ENCODE measurements around the gene OSM.

The OSM gene

GRCh38 chr22:30310881-30311771 is 44.5 kb upstream of the OSM start:
- no peak overlapping the region for H3K4me2 ChIP-seq (ENCODE audit: low read length)
- peaks cover 3% of the 10 kb centered on the region for H3K4me1 ChIP-seq (ENCODE audit: control insufficient read depth, low read depth, low read length)
- H3K79me1 ChIP-seq (ENCODE audit: low read length), result no peaks in the 10 kb centered on the region
- H2AK5ac ChIP-seq (ENCODE audit: low read length), result no peak overlapping the region
- no peak overlapping the region for H3K18ac ChIP-seq (ENCODE audit: low read length)
- H3K4ac ChIP-seq (ENCODE audit: low read depth, low read length), result no peak overlapping the region
- H2BK5ac ChIP-seq (ENCODE audit: low read length), result no peak overlapping the region
- no CpG with 5 or more reads among the region's 8 CpGs for WGBS (ENCODE audit: extremely low coverage, insufficient coverage, low lambda C conversion rate)
- H3K56ac ChIP-seq (ENCODE audit: low read length), result no peak overlapping the region
- H3K4me3 ChIP-seq (ENCODE audit: low read length), result no peak overlapping the region
- no peak overlapping the region for H4K8ac ChIP-seq (ENCODE audit: low read depth, low read length)
- H2BK120ac ChIP-seq (ENCODE audit: low read depth, low read length), result no peak overlapping the region
- DNase-seq, result no peak
- H2BK15ac ChIP-seq (replicated peaks; ENCODE audit: low read depth), result no peak overlapping the region
- H3K27me3 ChIP-seq (ENCODE audit: insufficient read depth, low read length, poor library complexity), result no peaks in the 10 kb centered on the region
- no peak overlapping the region for H3K9ac ChIP-seq (ENCODE audit: low read length)
- no peak overlapping the region for H3K27ac ChIP-seq (ENCODE audit: low read depth, low read length)
- no peak overlapping the region for H4K5ac ChIP-seq (ENCODE audit: low read length)
- H3K23ac ChIP-seq (ENCODE audit: low read length), result no peak overlapping the region
- no peaks in the 10 kb centered on the region for H3K36me3 ChIP-seq (ENCODE audit: control insufficient read depth, insufficient read depth, low read length)
- no peaks in the 10 kb centered on the region for H3K79me2 ChIP-seq (ENCODE audit: control insufficient read depth, insufficient read depth, low read length)

DNA sequence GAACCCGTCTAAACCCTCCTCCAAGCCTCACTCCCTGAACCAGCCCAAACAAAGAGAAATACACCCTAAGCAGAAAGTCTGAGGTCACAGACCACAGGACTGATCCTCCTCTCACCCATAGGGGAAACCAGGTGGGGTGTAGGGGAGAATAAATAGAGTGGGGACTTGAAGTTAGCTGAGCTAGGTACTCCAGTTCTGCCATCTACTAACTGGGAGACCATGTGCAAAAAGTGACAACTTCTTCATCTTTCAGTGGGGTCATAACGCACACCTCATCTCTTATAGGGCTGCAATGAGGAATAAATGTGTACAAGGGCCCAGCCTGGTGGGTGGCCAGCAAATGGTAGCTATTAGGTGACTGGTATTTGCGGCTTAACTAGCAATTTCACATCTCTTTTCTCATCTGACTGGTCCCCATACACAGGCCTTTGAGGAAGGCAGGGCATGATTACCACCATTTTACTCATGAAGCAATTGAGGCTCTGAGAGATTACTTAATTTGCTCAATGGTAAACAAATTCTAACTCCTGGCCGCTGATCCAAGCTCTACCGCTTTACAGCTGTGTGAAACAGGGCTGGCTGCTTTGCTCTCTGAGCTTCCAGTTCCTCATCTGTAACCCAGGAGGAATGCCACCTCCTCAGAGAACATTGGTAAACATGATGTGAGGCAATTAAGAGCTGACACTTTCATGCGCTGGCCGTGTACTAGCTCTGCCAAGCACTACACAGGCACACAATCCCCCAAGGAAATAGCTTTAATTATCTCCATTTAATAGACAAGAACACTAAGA is 43.5 kb upstream of the OSM start:
- no peak overlapping the region for H3K56ac ChIP-seq (ENCODE audit: low read length)
- H2BK120ac ChIP-seq (ENCODE audit: low read depth, low read length), result no peak overlapping the region
- no peaks in the 10 kb centered on the region for H3K79me1 ChIP-seq (ENCODE audit: low read length)
- DNase-seq, result no peak
- no peak overlapping the region for H3K18ac ChIP-seq (ENCODE audit: low read length)
- no peak overlapping the region for H4K8ac ChIP-seq (ENCODE audit: low read depth, low read length)
- WGBS (ENCODE audit: extremely low coverage, insufficient coverage, low lambda C conversion rate), result no CpG with 5 or more reads among the region's 7 CpGs
- no peak overlapping the region for H3K4ac ChIP-seq (ENCODE audit: low read depth, low read length)
- no peak overlapping the region for H3K4me2 ChIP-seq (ENCODE audit: low read length)
- no peak overlapping the region for H3K23ac ChIP-seq (ENCODE audit: low read length)
- no peak overlapping the region for H3K27ac ChIP-seq (ENCODE audit: low read depth, low read length)
- no peak overlapping the region for H2AK5ac ChIP-seq (ENCODE audit: low read length)
- no peaks in the 10 kb centered on the region for H3K36me3 ChIP-seq (ENCODE audit: control insufficient read depth, insufficient read depth, low read length)
- no peaks in the 10 kb centered on the region for H3K27me3 ChIP-seq (ENCODE audit: insufficient read depth, low read length, poor library complexity)
- no peak overlapping the region for H2BK5ac ChIP-seq (ENCODE audit: low read length)
- no peak overlapping the region for H2BK15ac ChIP-seq (replicated peaks; ENCODE audit: low read depth)
- H3K9ac ChIP-seq (ENCODE audit: low read length), result no peak overlapping the region
- H3K4me1 ChIP-seq (ENCODE audit: control insufficient read depth, low read depth, low read length), result peaks cover 3% of the 10 kb centered on the region
- H3K79me2 ChIP-seq (ENCODE audit: control insufficient read depth, insufficient read depth, low read length), result no peaks in the 10 kb centered on the region
- H3K4me3 ChIP-seq (ENCODE audit: low read length), result no peak overlapping the region
- H4K5ac ChIP-seq (ENCODE audit: low read length), result no peak overlapping the region

DNA sequence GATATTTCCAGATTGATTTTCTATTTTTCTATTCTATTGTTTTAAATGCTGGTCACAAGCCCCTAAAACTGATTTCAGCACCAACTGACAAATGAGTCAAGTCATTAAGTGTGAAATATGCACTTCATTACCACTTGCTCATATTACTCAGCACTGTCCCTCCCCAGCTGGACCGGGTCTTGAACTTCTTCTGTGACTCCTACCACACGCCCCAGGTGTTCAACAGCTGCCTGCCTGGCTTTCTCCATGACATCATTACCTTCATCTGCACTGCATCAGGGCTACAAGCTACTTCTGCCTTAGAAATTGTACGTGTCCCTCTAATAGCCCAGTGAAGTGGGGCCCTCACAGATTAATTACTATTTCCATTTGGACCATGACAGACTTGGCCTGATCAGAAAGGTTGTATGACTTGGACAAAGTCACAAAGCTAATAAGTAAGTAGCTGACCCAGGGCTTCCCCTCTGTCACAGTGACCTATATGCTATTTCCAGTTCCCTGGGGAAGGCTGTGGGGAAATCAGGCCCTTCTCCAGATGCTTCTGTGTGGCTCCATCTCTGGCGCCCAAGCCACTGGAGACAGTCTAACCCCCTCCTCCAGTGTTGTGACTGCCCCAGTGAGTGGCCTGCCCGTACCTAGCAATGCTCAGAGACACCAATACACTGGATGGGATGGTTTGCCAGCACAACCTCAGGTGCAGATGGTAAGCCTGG is 42.0 kb upstream of the OSM start:
- no peaks in the 10 kb centered on the region for H3K79me2 ChIP-seq (ENCODE audit: control insufficient read depth, insufficient read depth, low read length)
- H2BK5ac ChIP-seq (ENCODE audit: low read length), result no peak overlapping the region
- no peak overlapping the region for H2AK5ac ChIP-seq (ENCODE audit: low read length)
- H3K56ac ChIP-seq (ENCODE audit: low read length), result no peak overlapping the region
- H4K8ac ChIP-seq (ENCODE audit: low read depth, low read length), result no peak overlapping the region
- no peak overlapping the region for H4K5ac ChIP-seq (ENCODE audit: low read length)
- no peak overlapping the region for H3K4ac ChIP-seq (ENCODE audit: low read depth, low read length)
- no peak overlapping the region for H3K18ac ChIP-seq (ENCODE audit: low read length)
- H3K27ac ChIP-seq (ENCODE audit: low read depth, low read length), result no peak overlapping the region
- DNase-seq, result no peak
- no peaks in the 10 kb centered on the region for H3K79me1 ChIP-seq (ENCODE audit: low read length)
- H3K27me3 ChIP-seq (ENCODE audit: insufficient read depth, low read length, poor library complexity), result no peaks in the 10 kb centered on the region
- H2BK120ac ChIP-seq (ENCODE audit: low read depth, low read length), result no peak overlapping the region
- peaks cover 3% of the 10 kb centered on the region for H3K4me1 ChIP-seq (ENCODE audit: control insufficient read depth, low read depth, low read length)
- no peaks in the 10 kb centered on the region for H3K36me3 ChIP-seq (ENCODE audit: control insufficient read depth, insufficient read depth, low read length)
- no peak overlapping the region for H3K9ac ChIP-seq (ENCODE audit: low read length)
- H3K4me2 ChIP-seq (ENCODE audit: low read length), result no peak overlapping the region
- WGBS (ENCODE audit: extremely low coverage, insufficient coverage, low lambda C conversion rate), result no CpG with 5 or more reads among the region's 5 CpGs
- no peak overlapping the region for H3K4me3 ChIP-seq (ENCODE audit: low read length)
- no peak overlapping the region for H3K23ac ChIP-seq (ENCODE audit: low read length)
- no peak overlapping the region for H2BK15ac ChIP-seq (replicated peaks; ENCODE audit: low read depth)

DNA sequence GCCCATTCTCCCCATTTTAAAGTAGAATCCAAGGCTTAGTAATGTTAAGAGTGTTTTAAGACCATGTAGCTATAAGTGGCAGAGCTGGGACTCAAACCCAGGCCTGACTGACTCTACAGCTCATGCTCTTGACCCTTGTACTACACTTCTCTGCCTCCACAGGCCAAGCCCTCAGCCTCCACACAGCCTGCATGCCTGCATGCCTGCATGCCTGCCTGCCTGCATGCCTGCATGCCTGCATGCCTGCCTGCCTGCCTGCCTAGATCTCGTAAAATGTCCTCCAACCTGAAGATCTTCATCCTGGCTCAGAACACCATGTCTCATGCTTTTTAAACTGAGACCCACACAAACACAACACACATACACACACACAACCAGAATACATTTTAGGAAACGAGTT is 41.4 kb upstream of the OSM start:
- H3K4me1 ChIP-seq (ENCODE audit: control insufficient read depth, low read depth, low read length), result peaks cover 3% of the 10 kb centered on the region
- H2BK15ac ChIP-seq (replicated peaks; ENCODE audit: low read depth), result no peak overlapping the region
- H3K4ac ChIP-seq (ENCODE audit: low read depth, low read length), result no peak overlapping the region
- H3K36me3 ChIP-seq (ENCODE audit: control insufficient read depth, insufficient read depth, low read length), result no peaks in the 10 kb centered on the region
- no peak for DNase-seq
- no peak overlapping the region for H3K4me3 ChIP-seq (ENCODE audit: low read length)
- no CpG with 5 or more reads among the region's 2 CpGs for WGBS (ENCODE audit: extremely low coverage, insufficient coverage, low lambda C conversion rate)
- no peak overlapping the region for H2BK5ac ChIP-seq (ENCODE audit: low read length)
- no peak overlapping the region for H3K9ac ChIP-seq (ENCODE audit: low read length)
- H3K4me2 ChIP-seq (ENCODE audit: low read length), result no peak overlapping the region
- no peak overlapping the region for H3K27ac ChIP-seq (ENCODE audit: low read depth, low read length)
- no peaks in the 10 kb centered on the region for H3K79me2 ChIP-seq (ENCODE audit: control insufficient read depth, insufficient read depth, low read length)
- no peaks in the 10 kb centered on the region for H3K27me3 ChIP-seq (ENCODE audit: insufficient read depth, low read length, poor library complexity)
- no peak overlapping the region for H4K8ac ChIP-seq (ENCODE audit: low read depth, low read length)
- no peaks in the 10 kb centered on the region for H3K79me1 ChIP-seq (ENCODE audit: low read length)
- H3K18ac ChIP-seq (ENCODE audit: low read length), result no peak overlapping the region
- no peak overlapping the region for H2BK120ac ChIP-seq (ENCODE audit: low read depth, low read length)
- no peak overlapping the region for H2AK5ac ChIP-seq (ENCODE audit: low read length)
- H3K23ac ChIP-seq (ENCODE audit: low read length), result no peak overlapping the region
- H4K5ac ChIP-seq (ENCODE audit: low read length), result no peak overlapping the region
- H3K56ac ChIP-seq (ENCODE audit: low read length), result no peak overlapping the region

DNA sequence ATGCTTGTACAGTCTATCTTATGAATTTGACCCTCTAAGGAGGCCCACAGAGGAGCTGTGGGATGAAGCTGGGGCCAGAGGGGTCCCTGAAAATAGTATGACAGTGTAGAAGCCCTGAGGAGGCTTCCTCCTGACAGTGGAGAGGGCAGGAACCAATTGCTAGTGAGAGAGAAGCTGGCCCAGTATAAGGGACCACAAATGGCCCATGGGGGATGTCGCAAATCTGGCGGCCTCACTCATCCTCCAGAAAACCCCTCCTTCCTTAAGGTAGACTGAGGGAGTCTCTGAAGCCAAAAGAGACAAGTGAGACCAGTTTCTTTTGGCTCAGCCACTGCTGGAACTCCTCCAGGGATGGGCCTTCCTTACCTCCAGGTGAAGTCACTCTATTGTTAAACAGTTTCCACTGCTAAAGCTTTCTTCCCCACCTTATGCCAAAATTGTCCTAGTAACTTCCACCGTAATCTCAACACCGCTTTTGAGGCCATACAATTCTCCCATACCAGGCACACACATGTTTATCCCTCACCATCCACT is 40.5 kb upstream of the OSM start:
- Histone ChIP-seq H2BK120ac (ENCODE audit: low read depth, low read length) (no peak overlapping the region), H3K4ac (ENCODE audit: low read depth, low read length) (no peak overlapping the region), H2BK5ac (ENCODE audit: low read length) (no peak overlapping the region), H4K8ac (ENCODE audit: low read depth, low read length) (no peak overlapping the region), H3K9ac (ENCODE audit: low read length) (no peak overlapping the region), H3K79me1 (ENCODE audit: low read length) (no peaks in the 10 kb centered on the region), H3K18ac (ENCODE audit: low read length) (no peak overlapping the region), H3K79me2 (ENCODE audit: control insufficient read depth, insufficient read depth, low read length) (no peaks in the 10 kb centered on the region), H3K4me1 (ENCODE audit: control insufficient read depth, low read depth, low read length) (peaks cover 3% of the 10 kb centered on the region), H2BK15ac (replicated peaks; ENCODE audit: low read depth) (no peak overlapping the region), H3K4me2 (ENCODE audit: low read length) (no peak overlapping the region), H3K36me3 (ENCODE audit: control insufficient read depth, insufficient read depth, low read length) (no peaks in the 10 kb centered on the region), H3K23ac (ENCODE audit: low read length) (no peak overlapping the region), H3K27me3 (ENCODE audit: insufficient read depth, low read length, poor library complexity) (no peaks in the 10 kb centered on the region), H3K27ac (ENCODE audit: low read depth, low read length) (no peak overlapping the region), H3K56ac (ENCODE audit: low read length) (no peak overlapping the region), H4K5ac (ENCODE audit: low read length) (no peak overlapping the region), H2AK5ac (ENCODE audit: low read length) (no peak overlapping the region), H3K4me3 (ENCODE audit: low read length) (no peak overlapping the region)
- no CpG with 5 or more reads among the region's 4 CpGs for WGBS (ENCODE audit: extremely low coverage, insufficient coverage, low lambda C conversion rate)
- no peak for DNase-seq

Data from mesendoderm (in vitro differentiated cells).